Measurements from ENCODE around the gene GLCCI1.

DNA sequence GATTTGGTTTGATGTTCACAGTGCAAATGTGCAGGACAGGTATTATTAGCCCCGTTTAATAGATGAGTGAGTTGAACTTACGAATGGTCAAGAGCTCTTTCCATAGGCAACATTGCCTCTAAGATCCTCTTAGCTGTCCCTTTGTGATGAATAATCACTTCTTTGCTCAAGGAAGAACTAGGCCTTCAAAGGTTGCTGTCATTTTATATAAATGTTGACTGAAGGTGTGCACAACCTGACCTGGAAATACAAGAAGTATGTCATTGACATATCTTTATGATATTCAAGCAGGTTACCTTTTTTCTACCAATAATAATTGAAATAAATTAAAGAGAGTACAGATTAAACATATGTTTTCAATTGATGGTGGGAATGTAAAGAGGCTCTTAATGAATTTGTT is 48.5 kb upstream of the GLCCI1 start:
- TF ChIP-seq, protein P1, sequence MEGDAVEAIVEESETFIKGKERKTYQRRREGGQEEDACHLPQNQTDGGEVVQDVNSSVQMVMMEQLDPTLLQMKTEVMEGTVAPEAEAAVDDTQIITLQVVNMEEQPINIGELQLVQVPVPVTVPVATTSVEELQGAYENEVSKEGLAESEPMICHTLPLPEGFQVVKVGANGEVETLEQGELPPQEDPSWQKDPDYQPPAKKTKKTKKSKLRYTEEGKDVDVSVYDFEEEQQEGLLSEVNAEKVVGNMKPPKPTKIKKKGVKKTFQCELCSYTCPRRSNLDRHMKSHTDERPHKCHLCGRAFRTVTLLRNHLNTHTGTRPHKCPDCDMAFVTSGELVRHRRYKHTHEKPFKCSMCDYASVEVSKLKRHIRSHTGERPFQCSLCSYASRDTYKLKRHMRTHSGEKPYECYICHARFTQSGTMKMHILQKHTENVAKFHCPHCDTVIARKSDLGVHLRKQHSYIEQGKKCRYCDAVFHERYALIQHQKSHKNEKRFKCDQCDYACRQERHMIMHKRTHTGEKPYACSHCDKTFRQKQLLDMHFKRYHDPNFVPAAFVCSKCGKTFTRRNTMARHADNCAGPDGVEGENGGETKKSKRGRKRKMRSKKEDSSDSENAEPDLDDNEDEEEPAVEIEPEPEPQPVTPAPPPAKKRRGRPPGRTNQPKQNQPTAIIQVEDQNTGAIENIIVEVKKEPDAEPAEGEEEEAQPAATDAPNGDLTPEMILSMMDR (IDR thresholded peaks at IDR 0.05): no peak
- no peak for TF ChIP-seq POLR2A (IDR thresholded peaks at IDR 0.05)
